AG10803 (cell line): ENCODE results near the gene GPANK1.

Source experiments
- DNase-seq: peaks from one replicate; pipeline ENCODE4 v3.0.0; 2010; ENCODE audit warnings: low read depth
- H3K4me3 ChIP-seq: 2 replicates; pipeline ENCODE4 v1.5.1; 2011; ENCODE audit warnings: mild to moderate bottlenecking, low read length, control low read depth
- CTCF ChIP-seq: conservative IDR thresholded peaks from 2 replicates; pipeline ENCODE4 v1.5.1; 2011; ENCODE audit warnings: mild to moderate bottlenecking, low read length, control low read depth, inconsistent platforms

Gene GPANK1

GRCh38 chr6:31676322-31676903 is 11.6 kb upstream of the GPANK1 start:
- H3K4me3 ChIP-seq, result no peak overlapping the region
- no peak for DNase-seq
- no peak for TF ChIP-seq CTCF

- DNase-seq, result no peak
- TF ChIP-seq CTCF, result no peak
- no peak within 1 kb of the TSS for H3K4me3 ChIP-seq
These were observed 4.9 kb upstream of the GPANK1 start, which contains the start of gene LY6G5B for GRCh38 chr6:31669676-31670075. Gene LY6G5B, plus strand, starts transcription at chr6:31669976. Its CDS starts 975 bp downstream, at chr6:31670951.

GRCh38 chr6:31666337-31666965 is 1.7 kb upstream of the GPANK1 start:
- TF ChIP-seq CTCF, result no peak
- H3K4me3 ChIP-seq, result peak overlapping the region; percentile 98
- DNase-seq, result no peak

GRCh38 chr6:31665501-31666336 is 922 bp upstream of the GPANK1 start, which contains the start of gene CSNK2B:
Gene CSNK2B, plus strand, starts transcription at chr6:31666080. Its CDS starts 752 bp downstream, at chr6:31666832.
- no peak; the same call in 1 of the 2 replicates for TF ChIP-seq CTCF
- DNase-seq, result peak; percentile 96
- H3K4me3 ChIP-seq, result peak within 1 kb of the TSS; percentile 98

GRCh38 chr6:31663961-31664789 is 622 bp downstream of the GPANK1 start:
- peak overlapping the region; percentile 98 for H3K4me3 ChIP-seq
- peak; percentile 80 for DNase-seq
- no peak for TF ChIP-seq CTCF

- peak overlapping the region; percentile 98 for H3K4me3 ChIP-seq
- no peak for TF ChIP-seq CTCF
- no peak for DNase-seq
These were observed 1.5 kb downstream of the GPANK1 start for GRCh38 chr6:31663126-31663960.
